COR-L47 (cell line): ENCODE measurements around the gene CHMP4A.

ENCODE experiments used
- DNase-seq: peaks from one replicate; lab custom pipeline; 2025; lab: John Stamatoyannopoulos, UW

Gene CHMP4A

GRCh38 chr14:24178399-24179178, 34.7 kb downstream of the CHMP4A start:
- no peak for DNase-seq

GRCh38 chr14:24177891-24178290, 35.4 kb downstream of the CHMP4A start:
- no peak for DNase-seq

- no peak for DNase-seq
Measured at GRCh38 chr14:24177041-24177825, 36.1 kb downstream of the CHMP4A start.

GRCh38 chr14:24176599-24176998, 36.7 kb downstream of the CHMP4A start:
- DNase-seq = no peak

GRCh38 chr14:24172871-24173281, 40.4 kb downstream of the CHMP4A start:
- peak; percentile 18 for DNase-seq

- DNase-seq = peak; percentile 50
Measured at GRCh38 chr14:24172261-24172860, 40.9 kb downstream of the CHMP4A start.

- DNase-seq = peak; percentile 99
Measured at GRCh38 chr14:24171422-24172260, 41.6 kb downstream of the CHMP4A start, which contains the start of gene REC8. Gene REC8 (plus strand): TSS chr14:24172080. CDS start chr14:24172553, 473 bp downstream.

- DNase-seq = no peak
Measured at GRCh38 chr14:24167469-24168114, 45.7 kb downstream of the CHMP4A start.

GRCh38 chr14:24165785-24166184, 47.5 kb downstream of the CHMP4A start:
- no peak for DNase-seq

- DNase-seq = no peak
Measured at GRCh38 chr14:24164518-24164991, 48.7 kb downstream of the CHMP4A start.

- no peak for DNase-seq
Measured at GRCh38 chr14:24162093-24162492, 51.2 kb downstream of the CHMP4A start.

GRCh38 chr14:24160850-24161804, 52.2 kb downstream of the CHMP4A start, which contains the start of gene IRF9:
Gene IRF9 (plus strand): TSS chr14:24161265. CDS start chr14:24162145, 880 bp downstream.
- DNase-seq = peak; percentile 94

- DNase-seq = no peak
Measured at GRCh38 chr14:24160499-24160849, 52.8 kb downstream of the CHMP4A start.

GRCh38 chr14:24159777-24160498, 53.4 kb downstream of the CHMP4A start:
- DNase-seq = no peak
